ENCODE results near the gene VAT1L.

VAT1L gene

DNA sequence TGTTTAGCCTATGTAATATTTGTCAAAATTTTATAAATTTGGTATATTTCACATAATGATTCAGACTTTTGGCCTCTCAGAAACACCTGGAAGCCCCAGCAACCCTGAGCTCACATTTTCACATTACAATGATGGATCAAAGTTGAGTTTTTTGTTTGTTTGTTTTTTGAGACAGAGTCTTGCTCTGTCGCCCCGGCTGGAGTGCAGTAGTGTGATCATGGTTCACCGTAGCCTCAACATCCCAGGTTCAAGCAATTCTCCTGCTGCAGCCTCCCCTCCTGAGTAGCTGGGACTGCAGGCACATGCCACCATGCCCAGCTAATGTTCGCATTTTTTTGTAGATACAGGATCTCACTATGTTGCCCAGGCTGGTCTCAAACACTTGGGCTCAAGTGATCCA is 10.6 kb upstream of the VAT1L start:
- TF ChIP-seq REST (IDR thresholded peaks at IDR 0.05; ENCODE audit: low read depth) (no peak), YY1 (IDR thresholded peaks at IDR 0.05; ENCODE audit: low read depth) (no peak), CEBPB (IDR thresholded peaks at IDR 0.05) (no peak), TAF1 (IDR thresholded peaks at IDR 0.05; ENCODE audit: low read depth) (no peak), RAD21 (IDR thresholded peaks at IDR 0.05; ENCODE audit: low read depth) (no peak), NFIC (IDR thresholded peaks at IDR 0.05) (no peak), TCF12 (IDR thresholded peaks at IDR 0.05; ENCODE audit: low read depth) (no peak), TEAD4 (IDR thresholded peaks at IDR 0.05) (no peak), EGR1 (IDR thresholded peaks at IDR 0.05) (no peak), ZBTB7A (IDR thresholded peaks at IDR 0.05; ENCODE audit: low read depth) (no peak), EP300 (IDR thresholded peaks at IDR 0.05; ENCODE audit: borderline replicate concordance) (no peak), FOXM1 (IDR thresholded peaks at IDR 0.05; ENCODE audit: borderline replicate concordance, low read depth) (no peak), CREB1 (IDR thresholded peaks at IDR 0.05; ENCODE audit: low read depth) (no peak)
- TF ChIP-seq, protein P1, sequence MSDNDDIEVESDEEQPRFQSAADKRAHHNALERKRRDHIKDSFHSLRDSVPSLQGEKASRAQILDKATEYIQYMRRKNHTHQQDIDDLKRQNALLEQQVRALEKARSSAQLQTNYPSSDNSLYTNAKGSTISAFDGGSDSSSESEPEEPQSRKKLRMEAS (IDR thresholded peaks at IDR 0.05), result no peak
- TF ChIP-seq, protein P2, sequence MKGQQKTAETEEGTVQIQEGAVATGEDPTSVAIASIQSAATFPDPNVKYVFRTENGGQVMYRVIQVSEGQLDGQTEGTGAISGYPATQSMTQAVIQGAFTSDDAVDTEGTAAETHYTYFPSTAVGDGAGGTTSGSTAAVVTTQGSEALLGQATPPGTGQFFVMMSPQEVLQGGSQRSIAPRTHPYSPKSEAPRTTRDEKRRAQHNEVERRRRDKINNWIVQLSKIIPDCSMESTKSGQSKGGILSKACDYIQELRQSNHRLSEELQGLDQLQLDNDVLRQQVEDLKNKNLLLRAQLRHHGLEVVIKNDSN (IDR thresholded peaks at IDR 0.05), result no peak

GRCh38 chr16:77780378-77780837 is 8.0 kb upstream of the VAT1L start:
- TF ChIP-seq CEBPB (IDR thresholded peaks at IDR 0.05) (no peak), CREB1 (IDR thresholded peaks at IDR 0.05; ENCODE audit: low read depth) (no peak), TAF1 (IDR thresholded peaks at IDR 0.05; ENCODE audit: low read depth) (no peak), ZBTB7A (IDR thresholded peaks at IDR 0.05; ENCODE audit: low read depth) (no peak), REST (IDR thresholded peaks at IDR 0.05; ENCODE audit: low read depth) (no peak), YY1 (IDR thresholded peaks at IDR 0.05; ENCODE audit: low read depth) (no peak), EGR1 (IDR thresholded peaks at IDR 0.05) (no peak), TCF12 (IDR thresholded peaks at IDR 0.05; ENCODE audit: low read depth) (no peak), EP300 (IDR thresholded peaks at IDR 0.05; ENCODE audit: borderline replicate concordance) (no peak), FOXM1 (IDR thresholded peaks at IDR 0.05; ENCODE audit: borderline replicate concordance, low read depth) (no peak), RAD21 (IDR thresholded peaks at IDR 0.05; ENCODE audit: low read depth) (no peak)
- TF ChIP-seq, protein P2 (IDR thresholded peaks at IDR 0.05), result no peak

- TF ChIP-seq CEBPB (IDR thresholded peaks at IDR 0.05), result no peak
- TF ChIP-seq, protein P2 (IDR thresholded peaks at IDR 0.05), result no peak
- no peak for TF ChIP-seq TAF1 (IDR thresholded peaks at IDR 0.05; ENCODE audit: low read depth)
- TF ChIP-seq RAD21 (IDR thresholded peaks at IDR 0.05; ENCODE audit: low read depth), result no peak
- no peak for TF ChIP-seq YY1 (IDR thresholded peaks at IDR 0.05; ENCODE audit: low read depth)
- no peak for TF ChIP-seq EP300 (IDR thresholded peaks at IDR 0.05; ENCODE audit: borderline replicate concordance)
- TF ChIP-seq ZBTB7A (IDR thresholded peaks at IDR 0.05; ENCODE audit: low read depth), result no peak
- no peak for TF ChIP-seq FOXM1 (IDR thresholded peaks at IDR 0.05; ENCODE audit: borderline replicate concordance, low read depth)
- TF ChIP-seq TEAD4 (IDR thresholded peaks at IDR 0.05), result no peak
- TF ChIP-seq REST (IDR thresholded peaks at IDR 0.05; ENCODE audit: low read depth), result no peak
- no peak for TF ChIP-seq CREB1 (IDR thresholded peaks at IDR 0.05; ENCODE audit: low read depth)
These were observed 7.3 kb upstream of the VAT1L start for GRCh38 chr16:77781091-77781490.

GRCh38 chr16:77782694-77783093 is 5.7 kb upstream of the VAT1L start:
- no peak for TF ChIP-seq CREB1 (IDR thresholded peaks at IDR 0.05; ENCODE audit: low read depth)
- TF ChIP-seq ZBTB7A (IDR thresholded peaks at IDR 0.05; ENCODE audit: low read depth), result no peak
- TF ChIP-seq RAD21 (IDR thresholded peaks at IDR 0.05; ENCODE audit: low read depth), result no peak
- TF ChIP-seq TEAD4 (IDR thresholded peaks at IDR 0.05), result no peak
- no peak for TF ChIP-seq NFIC (IDR thresholded peaks at IDR 0.05)
- no peak for TF ChIP-seq CEBPB (IDR thresholded peaks at IDR 0.05)
- TF ChIP-seq FOXM1 (IDR thresholded peaks at IDR 0.05; ENCODE audit: borderline replicate concordance, low read depth), result no peak
- no peak for TF ChIP-seq TCF12 (IDR thresholded peaks at IDR 0.05; ENCODE audit: low read depth)
- TF ChIP-seq EP300 (IDR thresholded peaks at IDR 0.05; ENCODE audit: borderline replicate concordance), result no peak
- TF ChIP-seq, protein P2 (IDR thresholded peaks at IDR 0.05), result no peak
- TF ChIP-seq, protein P1 (IDR thresholded peaks at IDR 0.05), result no peak
- TF ChIP-seq YY1 (IDR thresholded peaks at IDR 0.05; ENCODE audit: low read depth), result no peak
